ENCODE results near the gene CCDC141. TPM values are rescaled to one million over a fixed set of nuclear protein-coding genes. Genes with fewer than 3 reads are reported as not detected.

Gene CCDC141
- total RNA-seq, 1 donor from 2014 or later: not detected

GRCh38 chr2:178787934-178788333 is 262.0 kb downstream of the CCDC141 start:
- H3K27me3 ChIP-seq (ENCODE audit: control insufficient read depth, insufficient read depth, low read length): no peaks in the 10 kb centered on the region
- TF ChIP-seq CTCF (IDR thresholded peaks at IDR 0.05; ENCODE audit: insufficient read depth, low read length, poor library complexity, severe bottlenecking): no peak
- H3K4me3 ChIP-seq (ENCODE audit: low read depth, low read length): no peak overlapping the region
- no peaks in the 10 kb centered on the region for H3K36me3 ChIP-seq (ENCODE audit: control insufficient read depth, insufficient read depth, low read length)
- no peak for DNase-seq (ENCODE audit: low read depth)

- no peak for TF ChIP-seq CTCF (IDR thresholded peaks at IDR 0.05; ENCODE audit: insufficient read depth, low read length, poor library complexity, severe bottlenecking)
- Histone ChIP-seq H3K27me3 (ENCODE audit: control insufficient read depth, insufficient read depth, low read length) (no peaks in the 10 kb centered on the region), H3K4me3 (ENCODE audit: low read depth, low read length) (no peak overlapping the region), H3K36me3 (ENCODE audit: control insufficient read depth, insufficient read depth, low read length) (no peaks in the 10 kb centered on the region)
- no peak for DNase-seq (ENCODE audit: low read depth)
Observed at GRCh38 chr2:178787155-178787554, 262.8 kb downstream of the CCDC141 start.

- no peak for DNase-seq (ENCODE audit: low read depth)
- no peaks in the 10 kb centered on the region for H3K36me3 ChIP-seq (ENCODE audit: control insufficient read depth, insufficient read depth, low read length)
- TF ChIP-seq CTCF (IDR thresholded peaks at IDR 0.05; ENCODE audit: insufficient read depth, low read length, poor library complexity, severe bottlenecking): no peak
- H3K27me3 ChIP-seq (ENCODE audit: control insufficient read depth, insufficient read depth, low read length): no peaks in the 10 kb centered on the region
- H3K4me3 ChIP-seq (ENCODE audit: low read depth, low read length): no peak overlapping the region
Observed at GRCh38 chr2:178783889-178784288, 266.0 kb downstream of the CCDC141 start.

GRCh38 chr2:178782236-178782635 is 267.7 kb downstream of the CCDC141 start:
- H3K27me3 ChIP-seq (ENCODE audit: control insufficient read depth, insufficient read depth, low read length): no peaks in the 10 kb centered on the region

More at GRCh38 chr2:178782236-178782635, 267.7 kb downstream of the CCDC141 start:
- H3K4me3 ChIP-seq (ENCODE audit: low read depth, low read length): no peak overlapping the region
- TF ChIP-seq CTCF (IDR thresholded peaks at IDR 0.05; ENCODE audit: insufficient read depth, low read length, poor library complexity, severe bottlenecking): no peak
- DNase-seq (ENCODE audit: low read depth): no peak
- no peaks in the 10 kb centered on the region for H3K36me3 ChIP-seq (ENCODE audit: control insufficient read depth, insufficient read depth, low read length)

Other genes starting within 250 kb of the CCDC141 start
- gene TTN, start 242.7 kb downstream of the CCDC141 start, total RNA-seq: under 0.01 TPM in 1 of 2 replicates, not detected in the other
- 10.5 and 17.9 TPM in 2 replicates for gene SESTD1, start 214.7 kb upstream of the CCDC141 start, total RNA-seq

All from kidney epithelial cell (primary cell).